GM15510 (cell line): ENCODE measurements around the gene NAV1.
A peak's percentile ranks its signal among the peaks of the same experiment; 100 is the strongest.

Source experiments
- POLR2A ChIP-seq: IDR thresholded peaks from 3 replicates; pipeline ENCODE4 v1.6.1; 2011; ENCODE audit warnings: borderline replicate concordance; ENCODE audit not compliant: insufficient read length; ENCODE audit errors: extremely low read depth

The NAV1 gene

GRCh38 chr1:201502511-201502857 lies 36.4 kb upstream of the NAV1 start:
- no peak for TF ChIP-seq POLR2A

GRCh38 chr1:201503397-201504176 lies 35.3 kb upstream of the NAV1 start:
- no peak for TF ChIP-seq POLR2A

DNA sequence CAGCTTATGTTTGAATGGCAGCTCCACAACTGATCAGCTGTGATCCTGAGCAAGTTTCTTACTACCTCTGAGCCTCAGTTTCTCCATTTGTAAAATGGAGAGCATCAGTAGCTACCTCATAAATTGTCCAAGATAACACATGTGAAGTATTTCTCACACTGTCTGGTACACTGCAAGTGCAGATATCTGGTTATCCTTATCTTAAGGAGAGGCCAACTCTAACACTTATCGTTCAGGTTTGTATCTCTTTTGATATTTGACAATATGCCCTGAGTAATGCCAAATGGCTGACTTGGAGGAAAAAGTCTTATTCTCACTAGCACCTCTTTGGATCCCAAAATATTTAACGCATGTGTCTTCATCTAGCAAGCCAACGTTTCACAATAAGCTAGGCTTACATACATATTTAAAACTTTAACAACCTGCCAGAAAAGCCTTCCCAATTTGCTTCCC lies 34.7 kb upstream of the NAV1 start:
- TF ChIP-seq POLR2A = no peak

- no peak for TF ChIP-seq POLR2A
Measured at GRCh38 chr1:201504799-201505502, 34.0 kb upstream of the NAV1 start.

DNA sequence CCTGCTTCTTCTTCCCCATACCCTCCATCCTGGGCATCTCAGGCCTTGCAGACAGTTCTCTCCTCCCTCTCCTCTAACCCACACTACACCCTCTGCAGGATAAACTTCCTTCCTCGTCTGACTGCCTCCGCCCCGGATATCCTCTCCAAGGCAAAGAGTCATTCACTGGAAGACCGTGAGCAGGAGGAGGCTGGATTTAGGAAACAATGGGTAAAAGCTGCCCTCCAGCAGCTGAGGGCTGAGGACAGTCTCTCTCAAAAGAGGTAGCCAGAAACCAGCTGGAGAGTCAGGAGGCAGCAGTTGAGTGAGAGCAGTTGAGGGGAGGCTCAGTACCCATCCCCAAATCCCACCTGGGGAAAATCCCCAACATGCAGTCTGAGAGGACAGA lies 33.4 kb upstream of the NAV1 start:
- no peak for TF ChIP-seq POLR2A

DNA sequence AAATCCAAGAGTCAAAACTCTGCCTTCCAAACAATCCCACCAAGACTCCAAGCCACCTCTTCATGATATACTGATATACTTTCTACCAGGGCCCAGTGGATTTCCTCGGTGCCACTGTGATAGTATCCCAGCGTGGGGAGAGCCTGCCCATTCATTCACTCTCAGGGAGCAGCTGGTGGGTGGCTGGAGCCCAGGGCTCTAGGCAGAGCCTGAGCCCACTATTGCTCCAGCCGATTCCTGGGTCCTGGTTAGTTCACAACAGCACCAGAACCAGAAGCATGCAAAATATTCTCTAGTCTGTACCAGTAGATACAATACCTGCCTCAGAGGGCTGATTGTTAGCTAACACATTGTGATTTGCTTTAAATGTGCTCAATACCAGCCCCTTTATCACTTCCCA lies 32.8 kb upstream of the NAV1 start:
- TF ChIP-seq POLR2A = no peak

GRCh38 chr1:201506557-201507359 lies 32.2 kb upstream of the NAV1 start, which contains the start of gene CSRP1:
TSS of gene CSRP1 (minus strand) at chr1:201507123. CDS start at chr1:201496303, 10,820 bp downstream.
- TF ChIP-seq POLR2A = peak; percentile 96

DNA sequence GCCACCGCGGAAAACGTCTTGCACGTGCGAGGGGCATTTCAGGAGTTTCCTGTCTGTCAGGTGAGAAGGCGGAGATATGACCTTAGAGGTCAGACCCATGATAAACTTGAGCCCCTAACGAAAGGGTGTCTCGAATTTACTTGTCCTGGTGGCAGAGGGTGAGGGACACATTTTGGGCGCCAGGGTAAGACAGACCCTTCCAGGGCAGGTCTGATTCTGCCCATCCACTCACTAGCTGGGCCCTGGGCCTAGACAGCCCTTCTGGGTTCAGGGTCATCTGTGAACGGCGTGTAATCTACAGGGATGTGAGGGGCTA lies 31.6 kb upstream of the NAV1 start:
- no peak for TF ChIP-seq POLR2A

DNA sequence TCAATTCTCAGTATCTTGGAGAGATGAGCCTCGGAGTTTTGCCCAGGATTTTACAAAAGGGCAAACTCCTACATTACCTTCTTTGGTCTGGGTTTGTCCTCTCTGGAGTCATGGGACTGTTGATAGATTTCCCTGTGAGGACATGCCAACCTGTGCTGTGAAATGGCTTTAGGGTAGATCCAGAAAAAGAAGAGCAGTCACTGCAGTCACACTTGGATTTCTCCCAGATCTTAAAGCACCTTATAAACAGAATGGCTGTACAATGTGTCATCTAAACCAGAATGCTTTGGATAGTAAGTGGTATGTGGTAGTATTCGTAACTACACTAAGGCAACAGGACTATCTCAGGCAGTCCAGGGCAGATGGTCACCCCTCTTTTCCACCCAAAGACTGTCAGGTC lies 30.1 kb upstream of the NAV1 start:
- no peak for TF ChIP-seq POLR2A

DNA sequence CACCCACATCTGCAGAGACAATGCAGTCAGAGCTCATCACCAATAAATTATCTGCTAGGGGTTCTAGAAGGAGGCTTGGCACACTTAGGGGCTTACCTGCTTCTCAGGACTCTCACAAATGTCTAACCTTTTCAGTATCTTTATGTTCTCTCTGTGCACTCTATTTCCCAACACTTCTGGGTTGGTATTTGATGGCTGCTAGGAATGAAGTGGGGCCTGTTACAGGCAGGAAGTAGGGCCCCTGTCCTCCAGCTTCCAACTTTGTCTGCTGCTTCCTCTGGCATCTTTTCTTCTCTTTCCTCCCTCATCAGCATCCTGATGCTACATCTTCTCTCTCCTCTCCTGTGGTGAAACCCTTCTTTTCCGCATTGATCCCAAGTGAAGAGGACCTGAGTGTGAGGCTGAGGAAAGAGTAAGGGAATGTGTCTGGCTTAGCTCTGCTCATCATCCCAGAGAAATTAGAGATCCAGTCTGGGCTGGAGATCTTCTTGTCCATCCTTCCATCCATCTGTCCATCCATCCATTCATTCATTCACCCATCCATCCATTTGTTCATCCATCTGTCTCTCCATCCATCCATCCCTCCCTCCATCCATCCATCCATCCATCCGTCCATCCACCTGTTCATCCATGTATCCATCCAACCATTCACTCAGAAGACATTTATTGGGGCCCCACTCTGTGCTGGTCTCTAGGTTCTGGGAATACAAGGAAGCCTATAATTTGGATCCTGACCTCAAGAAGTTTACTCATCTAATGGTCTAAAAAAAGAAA lies 29.1 kb upstream of the NAV1 start:
- no peak for TF ChIP-seq POLR2A

DNA sequence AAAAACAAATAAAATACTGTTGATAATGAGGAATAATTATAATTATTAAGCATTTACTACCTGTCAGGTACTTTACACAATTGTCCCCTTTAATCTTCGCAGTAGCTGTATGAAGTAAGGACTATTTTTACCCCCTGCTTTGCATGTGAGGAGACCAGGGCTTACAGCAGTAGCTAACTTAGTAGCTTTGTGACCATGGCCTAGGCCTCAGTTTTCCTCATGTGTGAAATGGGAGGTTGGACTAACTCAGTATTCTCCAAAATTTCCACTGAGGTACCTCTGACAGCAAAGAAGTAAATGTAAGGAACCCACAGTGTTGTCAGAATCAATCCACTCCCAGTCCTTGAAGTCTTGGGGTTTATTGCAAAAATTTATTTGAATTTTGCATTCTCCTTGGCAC lies 28.2 kb upstream of the NAV1 start:
- TF ChIP-seq POLR2A = no peak

- TF ChIP-seq POLR2A = no peak
Measured at GRCh38 chr1:201511396-201511940, 27.5 kb upstream of the NAV1 start.

DNA sequence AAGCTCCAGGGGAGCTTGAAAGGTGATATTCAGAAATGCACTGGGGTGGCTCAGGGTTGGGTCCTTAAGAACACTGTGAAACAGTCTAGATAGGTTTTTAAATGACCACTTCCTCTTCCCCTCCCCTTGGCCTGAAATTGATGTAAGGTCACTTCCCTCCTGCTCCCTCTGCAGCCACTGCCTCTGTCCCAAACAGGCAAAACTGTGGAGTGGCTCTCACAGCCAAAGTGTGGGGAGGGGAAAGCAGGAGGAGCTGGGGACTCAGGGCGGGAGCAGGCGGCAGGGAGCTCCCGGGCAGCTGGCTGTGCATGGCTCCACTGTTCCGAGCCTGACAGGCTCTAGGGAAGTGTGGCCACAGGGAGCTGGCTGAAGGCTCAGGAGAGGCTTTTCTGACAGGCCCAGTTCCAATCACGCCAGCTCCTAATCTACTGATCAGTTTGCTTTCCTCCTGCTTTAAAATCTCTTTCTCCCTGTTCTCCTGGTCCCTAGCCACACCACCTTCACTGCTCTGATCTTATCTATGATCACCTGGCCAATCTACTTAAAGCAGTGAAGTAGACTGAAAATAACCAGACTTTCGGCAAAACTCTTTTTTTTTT lies 26.9 kb upstream of the NAV1 start:
- TF ChIP-seq POLR2A = no peak

DNA sequence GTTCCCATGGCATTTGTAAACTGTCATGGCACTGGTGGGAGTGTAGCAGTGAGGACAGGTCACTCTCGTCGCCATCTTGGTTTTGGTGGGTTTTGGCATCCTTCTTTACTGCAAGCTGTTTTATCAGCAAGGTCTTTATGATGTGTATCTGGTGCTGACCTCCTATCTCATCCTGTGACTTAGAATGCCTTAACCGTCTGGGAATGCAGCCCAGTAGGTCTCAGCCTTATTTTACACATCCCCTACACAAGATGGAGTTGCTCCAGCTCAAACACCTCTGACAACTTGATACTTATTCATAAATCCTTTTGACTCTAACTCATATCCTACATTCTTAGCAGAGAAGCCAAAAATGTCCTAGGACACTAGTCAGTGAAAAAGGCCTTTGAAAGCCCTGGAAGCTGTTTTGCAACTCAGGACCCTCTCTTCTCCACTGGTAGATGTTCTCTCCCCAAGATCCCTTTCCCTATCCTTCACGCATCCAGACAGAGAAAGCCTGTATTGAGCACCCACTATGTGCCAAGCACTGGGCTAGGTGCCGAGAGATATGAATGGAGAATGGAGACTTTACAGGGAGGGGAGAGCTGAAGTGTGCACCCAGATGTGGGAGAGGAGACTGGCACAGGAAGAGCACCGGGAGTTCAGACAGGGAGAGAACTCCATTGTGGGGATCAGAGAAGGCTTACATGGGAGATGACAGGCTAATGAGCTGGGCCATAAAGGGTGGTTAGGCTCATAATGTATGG lies 25.3 kb upstream of the NAV1 start:
- no peak for TF ChIP-seq POLR2A

DNA sequence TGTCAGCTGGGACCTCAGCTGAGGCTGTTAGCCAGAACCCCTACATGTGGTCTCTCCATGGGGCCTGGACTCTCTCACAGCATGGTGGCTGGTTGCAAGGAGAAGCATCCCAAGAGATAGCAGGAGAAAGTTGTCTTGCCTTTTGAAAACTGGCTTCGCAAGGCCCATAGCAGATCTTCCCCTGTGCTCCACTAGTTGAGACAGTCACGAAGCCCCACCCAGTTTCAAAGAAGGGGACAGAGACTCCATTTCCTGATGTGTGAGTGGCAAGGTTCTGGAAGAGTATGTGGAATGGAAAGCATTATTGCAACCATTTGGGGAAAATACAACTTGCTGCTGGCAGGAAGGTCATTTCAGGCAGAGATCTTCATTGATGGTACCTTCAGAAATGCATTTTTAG lies 24.5 kb upstream of the NAV1 start:
- TF ChIP-seq POLR2A = no peak
